Midbrain (tissue), 1 donor: ENCODE results near the gene KLK13.

Experiments
- DNase-seq: peaks from one replicate; lab custom pipeline; 2025; lab: John Stamatoyannopoulos, UW

KLK13 gene

GRCh38 chr19:51019544-51019925 is 45.4 kb downstream of the KLK13 start, which contains the start of gene KLK10:
Gene KLK10 (minus strand): TSS chr19:51019709. CDS start chr19:51019130, 579 bp downstream.
- no peak for DNase-seq

GRCh38 chr19:51018745-51019543 is 45.9 kb downstream of the KLK13 start:
- DNase-seq, result no peak

- DNase-seq, result peak; percentile 76
Measured at GRCh38 chr19:51016798-51017683, 47.9 kb downstream of the KLK13 start.

DNA sequence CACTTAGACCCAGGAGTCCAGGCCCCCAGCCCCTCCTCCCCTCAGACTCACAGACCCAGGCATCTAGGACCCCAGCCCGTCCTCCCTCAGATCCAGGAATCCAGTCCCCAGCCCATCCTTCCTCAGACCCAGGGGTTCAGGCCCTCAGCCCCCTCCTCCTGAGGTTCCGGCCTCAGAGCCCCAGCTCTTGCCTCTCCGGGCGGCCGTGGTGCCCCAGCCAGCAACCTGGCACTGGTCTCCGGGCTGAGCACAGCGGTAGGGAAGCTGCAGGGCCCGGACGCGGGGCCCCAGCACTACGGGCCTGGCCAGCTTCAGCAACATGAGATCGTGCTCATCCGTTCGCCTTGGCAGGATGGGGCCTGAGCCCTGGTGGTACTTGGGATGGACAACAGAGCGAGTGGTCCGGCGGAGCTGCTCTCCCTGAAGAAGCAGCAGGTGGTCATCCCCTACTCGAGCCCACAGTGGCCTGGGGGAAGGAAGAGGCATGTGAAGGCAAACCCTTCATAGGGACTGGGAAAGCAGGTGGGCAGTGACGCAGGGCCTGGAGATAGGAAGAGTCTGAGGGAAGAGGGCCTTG is 49.1 kb downstream of the KLK13 start:
- no peak for DNase-seq

DNA sequence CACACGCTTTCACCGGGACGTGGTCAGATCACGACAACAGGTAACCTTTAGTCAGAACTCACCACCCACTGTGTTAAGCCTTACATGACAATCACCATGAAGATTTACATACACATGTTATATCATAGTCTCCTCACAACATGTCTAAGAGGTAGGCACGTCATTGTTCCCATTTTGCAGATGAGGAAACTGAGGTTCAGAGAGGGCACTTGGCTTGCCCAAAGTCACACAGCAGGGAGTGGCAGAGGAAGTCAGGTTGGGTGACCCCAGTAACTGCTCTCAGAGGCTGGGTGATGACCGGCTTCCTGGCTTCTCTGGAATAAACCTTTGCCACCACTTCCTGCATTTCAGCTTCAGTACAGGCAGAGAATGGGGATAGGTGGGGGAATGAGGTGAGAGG is 50.6 kb downstream of the KLK13 start:
- DNase-seq, result no peak

DNA sequence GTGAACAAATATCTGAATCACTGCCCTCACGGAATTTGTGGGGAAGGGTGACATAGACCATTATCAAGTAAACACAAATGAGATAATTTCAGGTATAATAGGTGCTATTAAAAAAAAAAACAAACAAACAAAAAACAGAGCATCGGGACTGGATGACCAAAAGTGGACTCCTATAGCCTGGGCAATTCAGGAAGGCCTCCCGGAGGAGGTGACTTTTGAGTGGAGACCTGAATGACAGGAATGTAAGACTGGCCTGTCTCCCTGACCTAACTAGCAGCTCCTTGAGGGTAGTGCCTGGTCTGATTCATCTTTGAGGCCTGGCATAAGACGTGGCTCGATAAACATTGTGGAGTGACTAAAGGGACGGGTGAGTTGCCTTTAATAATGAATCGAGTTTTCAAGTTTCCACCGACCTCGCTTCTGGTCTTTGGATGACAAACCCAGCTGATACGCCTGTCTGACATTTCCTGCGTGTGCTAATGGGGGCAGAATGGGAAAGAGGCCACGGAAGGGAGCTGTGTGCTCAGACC is 52.2 kb downstream of the KLK13 start:
- no peak for DNase-seq

DNA sequence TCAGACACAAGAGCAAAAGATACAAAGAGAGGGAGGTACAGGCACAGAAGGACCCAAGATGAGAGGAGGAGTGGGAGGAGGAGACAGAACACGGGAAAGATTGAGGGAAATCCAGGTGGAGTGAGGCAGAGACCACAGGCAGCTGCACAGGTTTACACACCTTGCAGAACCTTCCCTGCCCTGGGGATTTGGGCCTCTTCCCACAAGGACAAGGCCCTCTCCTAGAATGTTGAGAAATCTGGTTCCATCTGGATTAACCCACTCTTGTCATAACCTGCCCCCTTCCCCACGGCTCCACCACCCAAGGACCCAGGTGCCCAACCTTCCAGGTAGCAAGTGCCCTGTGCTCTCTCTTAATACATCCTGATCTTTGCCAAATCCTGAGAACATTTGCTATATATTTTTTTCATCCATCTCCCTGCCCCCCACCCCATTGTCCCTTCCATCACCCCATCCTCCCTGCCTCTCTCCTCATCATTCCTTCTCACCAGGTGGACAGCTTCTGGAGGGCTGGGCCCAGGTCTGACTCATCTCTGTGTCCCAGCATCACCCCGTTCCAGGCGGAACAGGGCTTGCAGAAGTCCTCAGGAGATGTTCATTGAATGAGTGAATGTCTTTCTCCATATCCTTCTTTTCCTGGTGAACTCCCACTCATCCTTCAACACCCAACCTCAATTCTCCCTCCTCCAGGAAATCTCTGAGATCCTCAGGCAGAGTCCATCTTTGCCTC is 54.7 kb downstream of the KLK13 start:
- no peak for DNase-seq

GRCh38 chr19:51009061-51009891 is 55.6 kb downstream of the KLK13 start:
- no peak for DNase-seq

- no peak for DNase-seq
Measured at GRCh38 chr19:51007488-51007887, 57.4 kb downstream of the KLK13 start.

GRCh38 chr19:51006406-51006805 is 58.5 kb downstream of the KLK13 start:
- DNase-seq, result no peak
